Measurements from ENCODE around the gene SARDH.
"Not testable (repeated sequence)": the region's sequence is repeated elsewhere in the genome, so short reads cannot be mapped to it uniquely, and the experiment has no call there.

The SARDH gene

GRCh38 chr9:133754688-133755227, 16.6 kb upstream of the SARDH start:
- no peak for DNase-seq

- no peak for DNase-seq
Observed at GRCh38 chr9:133754187-133754586, 16.0 kb upstream of the SARDH start.

DNA sequence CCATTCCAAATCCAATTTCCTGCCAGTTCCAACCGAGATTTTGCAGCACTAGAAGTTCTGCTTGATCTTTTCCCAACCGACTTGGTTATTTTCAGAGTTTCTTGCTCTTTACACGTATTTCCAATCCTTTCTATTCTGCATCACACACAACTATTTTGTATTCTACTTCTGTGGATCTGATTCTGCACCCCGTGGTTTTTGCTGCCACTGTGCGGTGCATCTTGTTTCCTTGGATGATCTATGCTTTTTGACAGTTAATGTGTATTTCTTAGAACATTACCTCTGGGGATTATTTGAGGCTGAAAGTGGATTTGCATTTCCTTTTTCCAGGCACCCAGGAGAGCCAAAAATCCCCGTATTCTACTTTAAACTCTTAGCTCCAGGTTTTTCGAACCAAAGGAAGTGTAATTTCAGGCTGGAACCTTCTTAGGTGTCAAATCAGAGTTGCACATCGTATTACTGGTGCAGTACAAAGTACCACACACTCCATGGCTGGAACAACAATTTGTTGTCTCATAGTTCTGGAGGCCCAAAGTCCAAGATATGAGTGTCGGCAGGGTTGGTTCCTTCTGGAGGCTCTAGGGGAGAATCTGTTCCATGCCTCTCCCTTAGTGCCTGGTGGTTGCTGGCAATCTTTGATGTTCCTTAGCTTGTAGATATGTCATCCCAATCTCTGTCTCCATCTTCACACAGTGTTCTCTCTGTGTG, 14.7 kb upstream of the SARDH start:
- DNase-seq = no peak

- DNase-seq = no peak
Observed at GRCh38 chr9:133750982-133751649, 13.0 kb upstream of the SARDH start.

- DNase-seq = no peak
Observed at GRCh38 chr9:133747309-133747708, 9.2 kb upstream of the SARDH start.

DNA sequence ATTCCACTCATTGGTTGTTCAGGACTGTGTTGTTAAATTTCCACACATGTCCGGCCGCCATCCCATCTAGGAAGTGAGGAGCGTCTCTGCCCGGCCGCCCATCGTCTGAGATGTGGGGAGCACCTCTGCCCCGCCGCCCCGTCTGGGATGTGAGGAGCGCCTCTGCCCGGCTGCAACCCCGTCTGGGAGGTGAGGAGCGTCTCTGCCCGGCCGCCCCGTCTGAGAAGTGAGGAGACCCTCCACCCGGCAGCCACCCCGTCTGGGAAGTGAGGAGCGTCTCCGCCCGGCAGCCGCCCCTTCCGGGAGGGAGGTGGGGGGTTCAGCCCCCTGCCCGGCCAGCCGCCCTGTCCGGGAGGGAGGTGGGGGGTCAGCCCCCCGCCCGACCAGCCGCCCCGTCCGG, 6.4 kb upstream of the SARDH start:
- DNase-seq = not testable (repeated sequence)

GRCh38 chr9:133742849-133743444, 4.8 kb upstream of the SARDH start:
- peak; percentile 66 to 67 for DNase-seq

- no peak for DNase-seq
Observed at GRCh38 chr9:133742251-133742650, 4.1 kb upstream of the SARDH start.

- DNase-seq = no peak
Observed at GRCh38 chr9:133741716-133742115, 3.6 kb upstream of the SARDH start.

DNA sequence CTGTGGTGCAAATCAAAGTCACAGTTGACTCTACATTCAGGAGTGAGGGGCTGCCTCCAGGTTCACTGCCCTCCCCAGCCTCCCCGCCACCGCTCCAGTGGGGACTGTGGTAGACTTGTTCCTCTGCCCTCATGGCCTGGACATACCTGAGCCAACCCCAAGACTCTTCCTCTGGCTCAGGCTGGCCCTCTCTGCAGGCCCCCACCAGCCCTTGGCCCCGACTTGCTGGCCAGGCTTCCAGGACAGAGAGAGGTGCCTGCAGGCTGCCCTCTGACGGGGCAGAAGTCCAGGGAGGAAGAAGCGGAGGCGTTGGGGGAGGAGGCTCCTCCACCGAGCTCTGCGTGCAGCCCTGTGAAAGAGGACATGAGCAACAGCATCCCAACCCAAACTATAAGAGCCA, 2.8 kb upstream of the SARDH start:
- no peak for DNase-seq

DNA sequence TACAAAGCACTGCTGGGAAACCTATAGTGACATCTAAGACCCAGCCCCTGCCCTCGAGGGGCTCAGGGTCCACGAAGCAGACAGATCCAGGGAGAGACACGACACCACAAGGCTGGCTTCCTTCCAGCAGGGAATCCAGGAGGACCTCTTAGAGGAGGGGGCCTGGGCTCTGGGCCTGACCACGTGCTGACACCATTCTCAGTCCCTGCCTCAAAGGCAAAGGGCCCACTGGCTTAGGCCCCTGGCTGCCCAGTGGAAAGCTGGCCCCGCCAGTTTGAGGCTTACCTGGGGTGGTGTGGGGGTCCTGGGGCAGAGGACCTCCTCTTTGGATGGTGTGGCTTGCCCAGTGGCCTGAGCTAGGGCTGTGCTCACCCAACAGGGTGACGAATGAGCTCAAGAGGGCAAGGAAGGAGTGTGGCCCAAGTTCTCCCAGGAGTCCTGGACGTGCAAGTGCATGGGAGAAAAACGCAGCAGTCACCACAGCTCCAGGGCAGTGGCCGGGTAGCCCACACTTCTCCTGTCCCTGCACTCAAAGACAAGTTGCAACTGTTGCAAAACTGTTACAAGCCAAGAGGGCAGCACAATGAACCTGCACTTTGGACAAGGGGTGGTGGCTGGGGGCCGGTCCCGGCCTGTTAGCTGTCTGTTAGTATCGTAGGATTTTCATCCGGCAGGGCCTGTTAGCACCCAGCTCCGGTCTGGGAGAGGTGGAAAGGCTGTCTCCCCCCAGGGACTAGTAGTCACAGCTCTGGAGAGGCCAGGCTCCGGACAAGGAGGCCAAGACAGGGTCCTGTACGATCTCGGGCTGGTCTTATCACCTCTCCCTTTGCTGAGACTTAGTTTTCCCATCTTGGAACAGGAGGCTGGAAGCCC, 1.5 kb upstream of the SARDH start:
- no peak for DNase-seq

DNA sequence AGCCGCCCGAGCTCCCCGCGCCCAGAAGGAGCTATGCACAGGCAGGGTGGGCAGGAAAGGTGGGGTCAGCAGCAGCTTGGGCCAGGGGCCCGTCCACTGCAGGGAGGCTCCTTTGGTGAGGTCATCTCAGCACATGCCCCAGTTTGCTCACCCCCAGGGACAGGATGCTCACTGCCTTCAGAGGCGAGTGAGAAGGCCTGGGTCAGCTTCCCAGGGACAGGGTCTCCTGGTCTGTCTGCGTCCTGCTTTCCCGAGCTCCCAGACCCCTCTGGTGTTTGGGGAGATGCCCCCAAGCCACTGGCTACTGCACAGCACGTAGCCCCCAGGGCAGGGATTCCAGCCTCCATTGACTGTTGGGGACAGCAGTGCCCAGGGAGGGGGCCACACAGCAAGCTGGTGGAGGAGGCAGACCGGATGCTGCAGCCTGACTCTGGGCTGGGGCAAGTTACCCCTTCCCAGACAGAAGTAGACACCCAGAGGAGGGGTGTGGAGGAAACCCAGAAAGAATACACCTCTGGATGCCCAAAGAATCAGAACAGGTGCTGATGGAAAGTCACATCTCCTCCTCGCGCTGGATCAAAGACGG, 581 bp upstream of the SARDH start:
- DNase-seq = no peak

DNA sequence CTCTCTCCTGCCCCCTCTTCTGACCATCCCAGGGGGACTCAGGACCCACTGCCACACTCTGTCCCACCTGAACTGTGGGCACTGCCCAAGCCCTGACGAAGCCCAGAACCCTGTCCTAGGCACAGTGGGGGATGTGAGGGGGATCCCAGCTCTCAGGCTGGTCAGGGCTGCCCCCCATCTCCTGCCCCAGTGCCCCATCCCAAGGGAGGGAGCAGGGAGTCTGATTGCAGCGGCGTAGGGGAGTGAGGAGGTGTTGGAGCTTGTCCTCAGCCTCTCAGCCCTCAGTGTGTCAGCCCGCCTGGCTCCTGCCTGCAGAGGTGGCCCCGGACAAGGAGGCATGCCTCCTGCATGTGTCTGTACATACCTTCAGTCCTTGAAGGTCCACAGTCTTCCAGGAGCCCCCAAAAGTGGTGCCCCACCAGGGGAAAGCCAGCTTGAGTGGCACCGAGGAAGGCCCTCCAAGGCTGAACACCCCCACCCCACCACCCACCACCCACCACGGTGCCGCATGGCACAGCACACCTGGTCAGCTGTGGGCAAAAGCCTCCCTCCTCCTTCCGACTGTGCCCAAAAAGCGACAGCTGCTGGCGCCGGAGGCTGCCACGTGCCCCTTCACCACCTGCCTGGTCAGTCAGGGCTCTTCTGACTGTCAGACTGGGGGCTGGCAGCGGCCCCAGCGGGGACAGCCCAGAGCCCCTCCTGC, 930 bp downstream of the SARDH start:
- no peak for DNase-seq

GRCh38 chr9:133735931-133736330, 2.2 kb downstream of the SARDH start:
- DNase-seq = no peak

- DNase-seq = no peak
Observed at GRCh38 chr9:133735415-133735775, 2.8 kb downstream of the SARDH start.

- no peak for DNase-seq
Observed at GRCh38 chr9:133734590-133735414, 3.4 kb downstream of the SARDH start.

DNA sequence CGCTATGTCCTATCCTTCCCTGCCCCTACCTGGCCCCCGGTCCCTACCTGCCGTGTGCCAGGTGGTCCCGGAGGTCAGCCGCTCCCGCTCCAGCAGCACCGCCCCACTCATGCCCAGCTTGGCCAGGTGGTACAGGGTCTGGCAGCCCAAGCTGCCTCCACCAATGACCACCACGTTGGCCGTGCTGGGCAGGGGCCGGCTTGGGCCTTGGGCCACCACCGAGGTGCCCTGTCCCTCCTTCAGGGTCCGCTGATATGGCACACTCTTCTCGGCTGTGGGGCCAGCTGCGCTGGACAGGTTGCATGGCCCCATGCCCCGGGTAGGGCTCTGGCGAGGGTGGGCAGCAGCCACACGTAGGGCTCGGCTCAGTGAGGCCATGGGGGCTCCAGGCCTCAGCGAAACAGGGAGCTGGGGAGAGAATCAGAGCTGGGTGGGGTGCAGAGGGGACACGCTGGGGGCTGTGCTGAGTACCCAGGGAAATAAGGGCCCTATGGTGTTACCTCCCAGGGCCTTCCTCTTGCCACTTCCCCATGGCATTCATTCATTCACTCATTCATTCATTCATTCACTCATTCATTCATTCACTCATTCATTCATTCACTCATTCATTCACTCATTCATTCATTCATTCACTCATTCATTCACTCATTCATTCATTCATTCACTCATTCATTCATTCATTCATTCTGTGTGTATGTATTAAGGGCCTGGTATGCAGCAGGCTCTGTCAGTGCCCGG, 4.2 kb downstream of the SARDH start:
- no peak for DNase-seq

DNA sequence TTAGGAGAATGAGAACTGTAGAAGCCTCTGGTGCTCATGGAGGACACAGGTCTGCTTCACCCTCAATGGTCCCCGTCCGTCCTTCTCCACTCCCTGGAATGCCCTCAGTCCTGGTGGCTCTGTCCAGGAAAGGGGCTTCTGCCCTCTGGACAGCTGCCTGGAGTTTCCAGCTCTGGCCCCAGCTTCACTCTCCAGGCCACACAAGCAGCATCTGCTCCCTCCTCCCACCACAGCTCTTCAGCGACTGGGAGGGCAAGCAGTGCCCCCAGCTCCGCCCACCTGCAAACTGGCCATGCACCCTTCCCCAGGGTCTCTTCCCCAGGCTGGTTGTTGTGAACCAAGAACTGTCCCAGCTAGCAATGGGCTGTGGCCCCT, 4.7 kb downstream of the SARDH start:
- DNase-seq = no peak

- DNase-seq = no peak
Observed at GRCh38 chr9:133732639-133733408, 5.3 kb downstream of the SARDH start.

Measured in CD4-positive, alpha-beta T cell treated with Interleukin-4 for 1 hour (primary cell).